ENCODE measurements around the gene ACKR2.

The ACKR2 gene

DNA sequence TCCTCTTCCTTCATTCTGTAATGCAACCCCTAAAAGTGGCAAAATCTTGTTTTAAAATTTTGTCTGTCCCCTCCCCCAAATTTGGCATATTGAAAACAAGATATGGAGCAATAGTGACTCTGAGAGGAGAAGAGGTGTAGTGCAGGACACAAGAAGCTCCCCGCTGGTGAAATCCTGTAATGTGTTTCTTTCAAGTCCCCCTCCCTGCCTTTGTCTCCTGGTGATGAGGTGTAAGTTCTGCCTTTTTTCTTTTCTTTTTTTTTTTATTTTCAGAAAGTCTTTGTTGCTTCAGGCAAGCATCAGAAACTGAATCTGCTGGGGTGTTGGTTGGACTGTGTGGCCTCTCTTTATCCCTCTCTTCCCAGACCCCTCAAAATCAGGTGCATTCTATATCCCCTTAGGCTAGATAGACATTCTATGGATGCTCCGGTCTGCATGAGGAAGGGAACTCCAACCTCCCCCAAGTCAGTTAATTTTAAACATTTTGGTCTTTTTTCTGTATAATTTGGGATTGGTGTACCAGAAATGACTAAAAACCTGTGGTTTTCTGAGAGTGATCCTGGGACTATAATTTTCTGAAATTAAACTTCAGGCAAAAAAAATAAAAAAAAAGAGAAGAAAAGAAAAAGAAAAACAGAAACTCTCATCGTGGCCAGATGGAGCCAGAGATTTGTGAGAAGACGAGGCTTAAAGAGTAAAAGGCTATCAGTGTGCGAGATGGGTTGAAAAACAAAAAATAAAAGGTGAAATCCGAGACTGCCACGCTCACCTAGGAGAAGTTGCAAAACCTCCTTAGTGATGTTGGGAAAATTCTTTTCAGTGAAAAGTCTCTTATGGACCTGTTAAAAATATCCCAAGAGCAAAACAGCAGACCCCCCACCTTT is 21.4 kb downstream of the ACKR2 start:
- no peak for FAIRE-seq

DNA sequence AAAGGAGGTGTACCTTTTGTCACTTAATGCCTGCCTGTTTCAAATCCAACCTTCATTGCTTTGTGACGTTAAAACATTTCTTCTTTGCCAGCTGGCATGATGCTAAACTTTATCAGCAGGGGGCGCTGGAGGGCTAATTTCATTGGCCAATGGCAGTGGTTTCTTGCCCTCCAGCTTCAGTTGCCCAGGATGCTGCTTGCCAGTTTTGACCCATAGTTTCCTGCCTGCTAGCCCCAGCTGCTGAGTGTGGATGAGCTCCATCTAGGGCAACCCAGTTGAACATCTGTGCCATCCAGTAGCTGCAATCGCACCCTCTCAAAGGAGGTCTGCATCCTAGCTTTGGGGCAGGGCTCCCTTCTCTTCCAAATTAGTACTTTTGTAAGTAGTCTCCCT is 22.1 kb downstream of the ACKR2 start:
- FAIRE-seq: no peak

DNA sequence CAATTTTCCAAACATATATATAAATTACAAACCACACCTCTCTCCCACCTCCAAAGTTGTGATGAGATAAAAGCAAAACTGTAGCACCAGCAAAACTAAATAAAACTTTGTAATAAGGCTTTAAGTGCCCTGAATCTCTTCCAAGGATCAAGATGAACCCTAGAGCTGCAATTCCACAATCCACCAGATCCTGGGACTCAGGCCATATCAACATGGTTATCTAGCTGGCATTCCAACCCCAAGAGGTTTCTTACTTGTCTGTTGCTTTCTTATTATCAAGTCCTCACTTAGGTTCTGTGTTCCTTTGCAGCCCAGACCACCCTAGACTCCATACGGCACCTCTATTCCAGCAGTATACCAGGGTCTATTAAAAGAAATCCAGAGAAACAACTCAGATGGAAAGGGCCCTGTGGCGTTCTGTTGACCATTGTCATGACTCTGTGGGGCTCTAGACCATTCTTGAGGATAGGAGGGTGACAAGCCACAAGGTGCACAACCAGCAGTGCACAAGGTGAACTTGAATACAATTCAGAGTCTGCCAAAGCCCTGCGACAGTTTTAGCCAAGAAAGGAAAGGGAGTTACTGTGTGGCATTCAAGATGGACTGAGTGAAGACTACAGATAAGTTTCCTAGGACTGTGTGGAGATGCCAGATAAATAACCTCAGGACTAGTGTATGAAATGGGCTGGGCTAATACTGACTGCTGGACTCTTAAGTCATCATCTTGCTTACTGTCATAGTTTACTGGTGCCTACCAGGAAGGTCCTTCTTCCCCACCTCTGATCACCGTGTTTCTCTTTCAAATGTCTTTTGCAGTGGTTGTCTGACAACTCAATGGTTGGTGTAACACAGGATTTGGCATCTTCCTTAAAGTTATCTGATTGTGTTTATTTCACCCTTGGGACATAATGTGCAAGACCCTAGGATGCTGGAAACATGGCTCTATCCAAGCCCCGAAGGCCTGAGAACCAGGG is 27.2 kb downstream of the ACKR2 start:
- no peak for FAIRE-seq

DNA sequence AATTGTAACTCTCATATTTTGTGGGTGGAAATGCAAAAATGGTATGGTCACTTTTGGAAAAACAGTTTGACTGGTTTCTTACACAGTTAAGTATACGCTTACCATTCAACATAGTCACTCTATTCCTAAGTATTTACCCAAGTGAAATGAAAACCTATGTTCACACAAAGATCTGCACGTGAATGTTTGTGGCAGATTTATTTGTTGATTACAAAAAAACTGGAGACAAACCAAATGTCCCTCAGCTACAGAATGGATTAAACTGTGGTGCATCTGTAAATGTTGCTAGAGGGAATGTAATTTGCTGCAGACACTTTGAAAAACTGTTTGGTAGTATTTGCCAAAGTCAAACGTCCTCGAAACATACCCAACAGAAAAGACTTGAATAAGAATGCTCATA is 29.3 kb downstream of the ACKR2 start:
- no peak for FAIRE-seq

DNA sequence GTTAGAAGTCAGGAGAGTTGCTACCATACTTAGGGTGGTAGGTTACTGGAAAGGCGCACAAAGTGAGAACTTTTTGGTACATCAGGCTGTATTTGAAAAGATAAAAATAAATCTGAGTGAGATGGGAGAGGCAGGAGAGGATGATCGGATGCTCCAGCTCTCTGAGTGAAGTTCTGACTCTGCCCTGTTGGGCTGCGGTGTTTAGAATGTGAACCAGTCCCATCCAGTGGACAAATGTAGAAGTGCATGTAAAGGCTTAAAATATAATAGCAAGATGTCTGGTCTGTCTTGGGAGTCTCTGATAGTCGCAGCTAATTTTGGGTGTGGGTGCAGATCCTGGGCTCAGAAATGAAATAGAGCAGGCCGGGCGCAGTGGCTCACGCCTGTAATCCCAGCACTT is 30.4 kb downstream of the ACKR2 start:
- FAIRE-seq: peak; percentile 36

DNA sequence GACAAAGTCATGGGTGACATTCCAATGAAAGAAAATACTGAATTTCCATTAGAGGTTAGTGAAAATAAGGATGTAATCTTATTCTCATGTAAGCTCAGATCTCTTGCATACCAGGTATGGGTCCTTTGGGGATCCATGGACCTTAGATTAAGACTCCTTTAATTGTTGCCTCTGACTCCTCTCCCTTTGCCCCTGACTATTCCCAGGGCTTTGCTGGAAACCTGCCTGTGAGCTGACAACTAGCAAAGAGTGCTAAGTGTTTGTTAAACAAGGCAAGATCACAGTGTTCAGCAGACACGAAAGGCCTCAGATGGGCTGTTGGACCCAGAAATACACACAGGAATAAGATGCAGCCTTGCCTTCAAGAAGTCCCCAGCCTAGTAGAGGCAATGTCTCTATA is 32.1 kb downstream of the ACKR2 start:
- no peak for FAIRE-seq

DNA sequence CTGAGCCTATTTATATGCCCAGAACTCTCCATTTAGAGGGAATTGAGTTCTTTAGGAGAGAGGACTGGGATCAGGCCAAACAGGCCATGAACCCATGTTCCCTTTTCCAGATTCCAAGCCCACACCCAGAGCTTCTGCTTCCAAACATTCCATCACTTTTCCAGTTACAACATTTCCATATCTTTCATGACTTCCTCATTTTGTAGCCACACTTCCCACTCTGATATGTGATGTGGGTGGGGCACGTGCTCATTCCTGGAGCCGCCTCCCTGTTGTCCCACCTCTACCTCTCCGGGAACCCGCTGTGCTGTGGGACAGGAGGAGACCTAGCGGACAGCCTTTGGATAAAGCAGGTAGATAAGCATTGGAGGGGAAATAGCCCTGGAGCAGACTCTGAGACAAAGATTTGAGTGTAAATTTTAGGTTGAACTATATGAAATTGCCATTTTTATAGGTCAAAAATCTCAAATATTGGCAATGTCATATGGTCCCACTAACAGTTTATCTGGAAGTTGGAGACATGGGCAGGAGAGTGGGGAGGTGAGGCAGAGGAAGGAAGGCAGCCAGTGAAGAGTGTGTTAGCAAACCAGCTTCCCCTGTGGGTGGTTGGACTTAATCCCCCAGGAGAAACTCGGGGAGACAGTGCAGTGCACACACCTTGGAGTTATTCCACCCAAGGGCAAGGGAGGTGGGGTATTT is 34.6 kb downstream of the ACKR2 start:
- no peak for FAIRE-seq

DNA sequence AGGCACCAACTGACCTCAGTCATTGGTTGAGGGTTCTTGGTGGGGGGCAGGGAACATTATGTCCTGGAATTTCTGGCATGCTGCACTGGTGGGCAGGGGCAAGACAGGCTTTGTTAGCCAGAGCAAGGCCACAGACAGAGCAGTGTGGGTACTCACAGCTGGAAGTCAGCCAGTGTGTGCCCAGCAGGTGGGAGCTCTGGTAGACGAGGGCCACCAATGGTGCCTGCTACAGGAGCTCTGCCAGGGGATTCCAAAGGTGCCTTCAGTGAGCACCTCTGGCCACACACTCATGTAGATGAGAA is 35.1 kb downstream of the ACKR2 start:
- no peak for FAIRE-seq

DNA sequence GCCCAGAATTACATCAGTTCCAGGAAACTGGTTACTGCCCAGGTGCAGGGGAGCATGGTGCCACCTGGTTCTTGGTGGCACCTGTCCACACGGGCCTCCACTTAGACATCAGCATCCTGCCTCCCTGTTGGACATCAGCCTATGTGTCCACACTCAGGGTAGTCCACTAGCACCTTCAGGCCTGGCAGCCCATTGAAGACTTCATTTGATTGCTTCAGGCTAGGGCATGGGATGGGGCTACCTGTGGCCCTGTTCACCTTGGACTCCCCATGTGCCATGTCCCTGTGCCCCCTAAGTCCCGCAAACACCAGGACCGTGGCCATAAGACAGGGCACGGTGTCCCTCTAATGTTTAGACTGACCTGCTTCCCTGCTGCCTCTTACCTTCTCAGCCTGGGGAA is 35.6 kb downstream of the ACKR2 start:
- no peak for FAIRE-seq

DNA sequence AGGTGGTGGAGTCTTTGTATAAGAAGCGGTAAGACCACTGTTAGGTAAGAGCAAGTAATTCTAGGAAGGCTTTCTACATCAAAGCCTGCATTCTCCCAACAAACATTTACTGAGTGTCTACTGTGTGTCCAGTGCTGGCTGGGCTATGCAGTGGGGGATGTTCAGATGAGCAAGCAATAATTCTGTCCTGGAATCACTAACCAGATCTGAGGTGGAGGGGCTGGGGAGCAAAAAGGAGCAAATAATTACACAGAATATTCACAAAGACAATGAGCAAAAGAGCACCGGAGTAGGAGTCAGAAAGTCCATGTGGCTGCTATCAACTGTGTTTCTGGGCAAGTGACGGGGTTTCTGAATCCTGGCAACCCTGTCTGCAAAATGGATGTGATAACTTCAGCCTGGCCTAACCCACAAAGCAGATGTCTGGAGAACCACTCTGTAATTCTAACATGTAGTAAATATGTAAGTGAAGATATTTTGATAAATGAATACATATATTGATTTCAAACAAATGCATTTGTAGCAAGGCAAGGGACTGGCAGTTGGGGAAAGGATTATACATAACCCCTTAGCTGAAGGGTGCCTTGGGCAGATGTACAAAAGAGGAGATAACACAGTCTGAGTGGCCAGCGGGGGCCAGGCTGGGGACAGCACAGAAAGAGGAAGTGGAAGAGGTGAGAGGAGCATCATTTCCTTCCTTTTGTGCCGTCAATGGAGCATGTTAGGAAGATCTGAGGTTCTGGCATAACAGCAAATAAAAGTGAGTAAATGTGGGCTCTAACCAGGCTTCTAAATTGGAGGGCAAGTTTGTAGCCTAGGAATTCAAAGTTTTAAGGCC is 37.7 kb downstream of the ACKR2 start:
- FAIRE-seq: no peak

DNA sequence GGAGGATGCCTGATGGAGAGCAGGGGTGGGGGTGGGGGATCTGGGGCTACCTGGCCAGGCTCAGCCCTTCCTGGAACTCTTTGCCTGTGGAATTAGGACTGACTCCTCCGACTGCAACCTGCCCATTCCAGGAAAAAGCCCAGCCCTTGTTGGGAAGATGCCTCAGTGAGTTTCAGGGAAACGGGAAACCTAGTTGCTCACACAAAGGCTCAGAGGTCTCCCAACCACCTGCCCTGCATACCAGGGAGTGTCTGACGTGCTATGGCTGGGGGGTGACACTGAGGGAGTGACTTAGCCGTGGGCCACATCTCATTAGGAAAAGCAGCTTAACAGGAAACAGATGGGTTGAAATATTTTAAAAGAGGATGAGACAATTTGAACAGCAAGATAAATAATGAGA is 38.5 kb downstream of the ACKR2 start:
- no peak for FAIRE-seq

DNA sequence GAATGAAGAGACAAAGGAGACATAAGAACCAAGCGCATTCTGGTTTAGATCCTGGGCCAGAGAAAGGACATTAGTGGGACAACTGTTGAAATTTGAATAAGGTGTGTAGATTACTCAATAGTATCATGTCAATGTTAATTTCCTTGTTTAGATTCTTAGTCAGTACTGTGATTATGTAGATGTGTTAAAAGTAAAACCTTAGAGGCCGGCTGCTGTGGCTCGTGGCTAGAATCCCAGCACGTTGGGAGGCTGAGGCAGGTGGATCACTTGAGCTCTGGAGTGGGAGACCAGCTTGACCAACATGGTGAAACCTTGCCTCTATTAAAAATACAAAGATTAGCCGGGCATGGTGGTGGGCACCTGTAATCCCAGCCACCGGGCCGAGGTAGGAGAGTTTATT is 39.8 kb downstream of the ACKR2 start:
- no peak for FAIRE-seq

DNA sequence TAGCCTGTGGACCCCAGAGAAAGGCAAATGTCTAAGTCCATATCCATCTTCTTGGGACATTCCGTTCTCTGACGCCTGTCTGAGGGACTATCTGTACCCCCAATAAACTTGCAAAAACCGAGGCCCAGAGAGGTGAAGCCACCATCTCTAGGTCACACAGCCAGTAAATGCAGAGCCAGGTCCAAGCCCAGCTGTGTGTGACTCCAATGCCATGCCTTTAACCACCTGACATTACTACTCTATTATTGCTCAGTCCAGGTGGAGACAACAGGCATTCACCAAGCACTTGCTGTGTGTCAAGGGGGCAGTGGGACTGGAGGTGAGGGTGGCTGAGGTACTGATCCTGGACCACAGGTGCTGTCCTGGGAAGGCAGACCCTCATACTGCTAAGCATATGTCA is 41.0 kb downstream of the ACKR2 start:
- FAIRE-seq: no peak

DNA sequence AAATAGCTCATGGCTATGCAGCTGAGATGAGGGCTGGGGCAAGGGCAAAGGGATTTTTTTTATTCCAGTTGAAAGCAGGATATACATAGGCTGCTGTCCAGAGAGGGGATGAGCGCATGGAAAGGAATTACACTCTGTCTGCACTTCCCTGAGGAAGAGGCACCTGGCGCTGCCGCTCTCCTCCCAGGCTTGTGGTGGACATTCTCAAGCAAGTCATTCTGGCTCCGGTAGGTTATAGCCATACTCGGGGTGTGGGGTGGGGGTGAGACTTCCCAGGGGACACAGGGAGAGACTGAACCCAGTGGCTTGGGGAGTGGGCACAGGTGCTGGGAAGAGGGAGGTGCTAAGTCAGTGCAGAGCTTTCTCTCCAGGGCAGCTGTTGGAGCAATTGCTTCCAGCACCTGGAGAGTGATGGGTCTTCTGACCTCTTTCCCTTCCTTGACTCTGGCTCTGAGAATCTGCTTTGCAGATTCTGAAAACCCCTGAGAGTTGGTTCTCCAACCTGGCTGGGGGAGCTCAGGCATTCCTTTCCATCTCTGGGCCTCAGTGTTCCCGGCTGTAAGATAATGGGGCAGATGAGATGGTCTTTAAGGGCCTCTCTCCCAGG is 42.1 kb downstream of the ACKR2 start:
- no peak for FAIRE-seq

DNA sequence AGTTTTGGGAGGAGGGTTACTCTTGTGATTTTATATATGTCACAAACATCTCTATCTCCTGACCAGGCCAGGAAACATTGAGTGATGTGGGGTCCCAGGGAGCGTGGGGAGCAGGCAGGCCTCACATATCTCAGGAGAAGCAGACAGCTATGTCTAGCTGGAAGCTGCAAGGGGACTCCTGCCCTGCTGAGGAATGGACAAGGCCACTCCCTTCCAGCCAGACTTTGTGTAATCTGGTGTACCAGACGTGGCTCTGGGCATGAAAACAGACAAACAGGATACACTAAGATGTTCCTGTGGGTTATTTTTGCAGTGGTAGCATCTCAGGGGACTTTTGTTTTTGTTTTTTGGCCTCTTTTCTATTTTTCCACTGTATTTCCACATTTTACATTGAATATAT is 43.2 kb downstream of the ACKR2 start:
- no peak for FAIRE-seq

DNA sequence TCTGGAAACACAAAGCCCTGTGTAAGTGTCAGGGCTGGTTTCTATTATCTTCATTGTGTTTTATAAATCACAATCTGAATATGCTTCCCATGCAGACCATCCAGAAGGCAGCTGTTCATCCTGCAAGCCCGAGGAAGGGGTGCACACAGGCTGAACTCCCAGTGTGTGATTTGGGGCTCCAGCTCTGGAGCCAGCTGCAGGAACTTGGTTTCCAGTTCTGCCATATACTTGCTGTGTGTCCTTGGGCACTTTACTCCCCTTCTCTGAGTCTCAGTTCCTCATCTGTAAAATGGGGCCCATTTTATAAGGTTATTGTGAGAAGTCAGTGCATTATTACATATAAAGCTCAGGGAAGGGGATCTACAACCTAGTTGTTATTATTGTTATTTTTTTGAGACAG is 43.8 kb downstream of the ACKR2 start:
- no peak for FAIRE-seq

DNA sequence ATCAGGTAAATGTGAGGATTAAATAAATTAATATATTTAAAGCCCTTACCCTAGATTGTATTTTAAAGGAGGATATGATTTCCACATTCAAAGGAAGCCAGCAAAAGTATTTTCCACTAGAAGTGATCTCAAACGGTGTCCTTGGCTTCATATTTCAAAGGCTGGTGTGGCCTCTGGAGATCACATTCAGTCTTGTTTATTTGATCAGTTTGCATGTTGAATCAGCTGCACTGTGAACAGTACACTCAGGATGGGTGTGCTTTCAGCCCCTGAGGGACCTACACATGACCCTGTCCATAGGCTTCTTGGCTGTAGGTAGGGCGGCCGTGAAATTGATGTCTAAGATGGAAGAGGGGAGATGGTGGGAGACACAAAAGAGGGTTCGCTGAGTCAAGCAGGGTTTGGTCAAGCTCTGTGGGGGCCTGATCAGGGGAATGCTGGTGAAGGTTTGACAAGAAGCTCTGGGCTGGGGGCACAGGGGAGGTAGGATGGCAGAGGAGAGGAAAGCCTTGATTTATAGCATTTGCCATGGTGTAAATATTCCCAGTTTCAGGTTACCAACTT is 44.6 kb downstream of the ACKR2 start:
- no peak for FAIRE-seq

DNA sequence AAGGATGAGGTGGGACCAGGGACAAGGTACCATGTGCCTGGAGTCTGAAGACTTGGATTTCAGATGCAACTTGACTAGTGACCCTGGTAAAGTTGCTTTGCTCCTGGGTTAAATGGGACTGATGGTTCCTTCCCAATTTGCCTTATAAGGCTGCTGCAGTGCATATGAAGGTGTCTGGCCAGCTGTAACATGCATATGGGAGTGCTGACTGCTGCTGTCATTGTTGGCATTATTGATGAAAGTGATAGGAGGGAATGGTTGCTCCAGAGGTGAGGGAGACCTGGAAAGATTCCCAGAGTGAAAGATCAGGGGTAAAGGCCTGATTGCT is 45.9 kb downstream of the ACKR2 start:
- no peak for FAIRE-seq

DNA sequence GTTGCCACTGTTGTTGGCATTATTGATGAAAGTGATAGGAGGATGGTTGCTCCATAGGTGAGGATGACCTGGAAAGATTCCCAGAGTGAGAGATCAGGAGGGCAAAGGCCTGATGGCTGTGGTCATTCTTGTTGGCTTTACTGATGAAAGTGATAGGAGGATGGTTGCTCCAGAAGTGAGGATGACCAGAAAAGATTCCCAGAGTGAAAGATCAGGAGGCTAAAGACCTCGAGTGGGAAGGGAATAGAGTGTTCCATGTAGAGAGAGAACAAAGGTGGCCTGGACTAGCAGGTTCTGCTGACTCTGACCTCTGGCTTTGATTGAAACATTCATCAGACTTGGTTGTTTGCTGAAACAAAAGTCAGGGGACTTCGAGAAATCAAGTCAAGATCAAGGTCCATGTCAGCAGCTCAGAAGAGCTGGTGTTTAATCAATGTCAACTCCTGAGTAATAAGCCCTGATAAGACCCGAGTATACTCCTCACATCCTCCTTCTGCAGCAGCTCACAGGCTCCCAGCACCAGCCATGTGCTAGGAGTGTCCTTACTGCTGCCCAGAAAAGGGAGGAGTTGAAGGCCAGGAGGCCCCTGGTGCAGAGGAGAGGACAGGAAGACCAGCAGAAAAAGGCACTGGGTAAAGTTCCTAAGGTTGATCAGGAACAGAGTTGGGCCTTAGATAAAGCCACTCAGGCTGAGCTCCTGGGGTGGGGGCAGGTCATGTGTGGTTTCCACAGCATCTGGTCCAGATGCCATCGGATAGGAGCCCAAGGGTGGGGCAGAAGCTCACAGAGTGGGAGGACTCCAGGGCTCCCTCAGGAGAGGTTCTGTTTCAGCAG is 46.5 kb downstream of the ACKR2 start:
- FAIRE-seq: no peak

DNA sequence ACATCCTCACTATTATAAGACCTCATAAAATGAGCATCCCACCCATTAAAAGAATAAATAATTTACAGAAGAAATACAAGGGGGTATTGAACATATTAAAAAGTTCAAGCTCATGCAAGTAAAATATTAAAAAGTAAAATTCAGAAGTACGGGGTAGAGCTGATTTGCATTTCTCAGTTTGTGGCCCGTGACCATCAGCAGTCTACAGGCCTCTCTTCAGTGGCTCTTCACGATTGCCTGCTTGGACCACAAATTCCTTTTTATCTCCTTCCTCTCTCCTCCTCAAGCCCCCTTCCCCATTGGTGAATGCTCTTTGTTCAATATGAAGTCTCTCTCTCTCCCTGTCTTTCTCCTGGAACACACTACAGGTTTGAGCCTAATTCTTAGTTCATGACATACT is 47.3 kb downstream of the ACKR2 start:
- FAIRE-seq: no peak

DNA sequence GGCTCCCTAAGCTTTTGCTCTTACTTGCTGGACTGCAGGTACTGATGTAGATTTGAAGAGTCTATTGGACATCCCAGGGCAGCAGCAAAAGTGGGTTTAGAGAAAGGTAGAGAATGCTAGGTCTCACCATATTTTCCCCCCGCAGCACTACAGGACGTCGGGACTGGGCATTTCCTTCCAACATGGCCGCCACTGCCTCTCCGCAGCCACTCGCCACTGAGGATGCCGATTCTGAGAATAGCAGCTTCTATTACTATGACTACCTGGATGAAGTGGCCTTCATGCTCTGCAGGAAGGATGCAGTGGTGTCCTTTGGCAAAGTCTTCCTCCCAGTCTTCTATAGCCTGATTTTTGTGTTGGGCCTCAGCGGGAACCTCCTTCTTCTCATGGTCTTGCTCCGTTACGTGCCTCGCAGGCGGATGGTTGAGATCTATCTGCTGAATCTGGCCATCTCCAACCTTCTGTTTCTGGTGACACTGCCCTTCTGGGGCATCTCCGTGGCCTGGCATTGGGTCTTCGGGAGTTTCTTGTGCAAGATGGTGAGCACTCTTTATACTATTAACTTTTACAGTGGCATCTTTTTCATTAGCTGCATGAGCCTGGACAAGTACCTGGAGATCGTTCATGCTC is 55.2 kb downstream of the ACKR2 start:
- FAIRE-seq: no peak

Data from TTC549 (cell line).